ENCODE measurements around the gene TTR.

The TTR gene

GRCh38 chr18:31607384-31607783 is 15.7 kb downstream of the TTR start:
- no peak overlapping the region for H3K4me3 ChIP-seq (ENCODE audit: control insufficient read depth, low read depth, low read length)
- no peak for TF ChIP-seq CTCF (conservative IDR thresholded peaks at IDR 0.05; ENCODE audit: control insufficient read depth, insufficient read depth, low read depth, low read length)
- no peak for DNase-seq (ENCODE audit: low read depth)

GRCh38 chr18:31609886-31610285 is 18.2 kb downstream of the TTR start:
- no peak for TF ChIP-seq CTCF (conservative IDR thresholded peaks at IDR 0.05; ENCODE audit: control insufficient read depth, insufficient read depth, low read depth, low read length)
- DNase-seq (ENCODE audit: low read depth), result no peak
- no peak overlapping the region for H3K4me3 ChIP-seq (ENCODE audit: control insufficient read depth, low read depth, low read length)

- TF ChIP-seq CTCF (conservative IDR thresholded peaks at IDR 0.05; ENCODE audit: control insufficient read depth, insufficient read depth, low read depth, low read length), result peak; percentile 10
- H3K4me3 ChIP-seq (ENCODE audit: control insufficient read depth, low read depth, low read length), result no peak overlapping the region
- peak; percentile 18 for DNase-seq (ENCODE audit: low read depth)
Measured at GRCh38 chr18:31610286-31611205, 18.9 kb downstream of the TTR start.

- no peak for TF ChIP-seq CTCF (conservative IDR thresholded peaks at IDR 0.05; ENCODE audit: control insufficient read depth, insufficient read depth, low read depth, low read length)
Measured at GRCh38 chr18:31611511-31611910, 19.8 kb downstream of the TTR start.

GRCh38 chr18:31612124-31612523 is 20.4 kb downstream of the TTR start:
- no peak overlapping the region for H3K4me3 ChIP-seq (ENCODE audit: control insufficient read depth, low read depth, low read length)
- no peak for DNase-seq (ENCODE audit: low read depth)
- no peak for TF ChIP-seq CTCF (conservative IDR thresholded peaks at IDR 0.05; ENCODE audit: control insufficient read depth, insufficient read depth, low read depth, low read length)

More at GRCh38 chr18:31611511-31611910, 19.8 kb downstream of the TTR start:
- no peak overlapping the region for H3K4me3 ChIP-seq (ENCODE audit: control insufficient read depth, low read depth, low read length)
- DNase-seq (ENCODE audit: low read depth), result no peak

GRCh38 chr18:31614044-31614443 is 22.4 kb downstream of the TTR start:
- H3K4me3 ChIP-seq (ENCODE audit: control insufficient read depth, low read depth, low read length), result no peak overlapping the region
- no peak for DNase-seq (ENCODE audit: low read depth)
- TF ChIP-seq CTCF (conservative IDR thresholded peaks at IDR 0.05; ENCODE audit: control insufficient read depth, insufficient read depth, low read depth, low read length), result no peak
